Measurements from ENCODE around the gene LIPT2. TPM values are rescaled to one million over a fixed set of nuclear protein-coding genes. Genes with fewer than 3 reads are reported as not detected.
A peak's percentile ranks its signal among the peaks of the same experiment; 100 is the strongest.

LIPT2 gene
- total RNA-seq, 1 donor from 2014 or later = 1.6 TPM

DNA sequence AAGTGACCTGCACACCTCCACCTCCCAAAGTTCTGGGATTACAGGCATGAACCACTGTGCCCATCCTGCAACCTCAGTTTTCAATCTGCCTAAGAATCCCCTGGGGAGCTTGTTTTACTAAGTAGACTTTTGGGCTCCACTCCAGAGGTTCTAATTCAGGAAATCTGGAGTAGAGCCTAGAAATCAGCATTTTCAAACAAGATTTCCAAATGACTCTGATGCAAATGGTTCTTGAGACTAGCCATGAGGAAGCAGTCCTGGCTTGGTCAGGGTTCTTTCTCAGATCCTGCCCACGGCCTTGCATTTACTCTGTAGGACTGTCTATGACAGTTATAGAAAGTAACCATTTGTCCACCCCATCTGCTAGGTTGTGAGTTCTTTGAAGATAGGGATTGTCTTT is 24.6 kb downstream of the LIPT2 start:
- ATAC-seq = no peak
- intact Hi-C loops (cut with DNase I) = no loop called here
- no peak for DNase-seq (ENCODE audit: low spot score)

DNA sequence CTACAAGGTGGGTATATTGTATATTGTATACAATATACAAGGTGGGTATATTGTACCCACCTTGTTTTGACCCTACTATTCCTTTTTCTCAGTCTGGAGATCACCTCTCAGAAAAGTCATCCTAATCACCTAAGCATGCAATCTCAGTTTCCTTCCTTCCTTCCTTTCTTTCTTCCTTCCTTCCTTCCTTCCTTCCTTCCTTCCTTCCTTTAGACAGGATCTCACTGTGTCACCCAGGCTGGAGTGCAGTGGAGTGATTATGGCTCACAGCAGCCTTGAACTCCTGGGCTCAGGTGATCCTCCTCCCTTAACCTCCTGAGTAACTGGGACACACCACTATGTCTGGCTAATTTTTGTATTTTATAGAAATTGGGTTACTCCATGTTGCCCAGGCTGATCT is 25.0 kb downstream of the LIPT2 start:
- ATAC-seq (no peak), DNase-seq (ENCODE audit: low spot score) (no peak)
- intact Hi-C loops (cut with DNase I) = no loop called here

DNA sequence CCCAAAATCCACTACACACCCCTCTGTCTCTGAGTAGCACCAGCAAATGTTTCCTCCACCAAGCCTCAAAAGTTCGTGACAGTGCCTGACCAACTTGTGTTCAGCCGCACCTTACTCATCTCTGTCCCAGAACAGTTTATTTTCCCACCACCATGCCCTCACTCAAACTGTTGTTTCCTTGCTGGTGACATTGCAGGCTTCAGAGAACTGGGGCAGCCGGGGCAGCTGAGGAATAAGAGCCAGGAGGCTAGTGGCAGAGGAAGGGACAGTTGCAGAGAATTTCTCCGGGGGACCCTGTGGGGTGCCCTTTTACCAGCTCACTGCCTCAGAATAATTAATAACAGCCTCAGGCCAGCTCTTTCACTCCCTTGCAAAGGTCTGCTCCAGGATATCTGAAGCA is 25.5 kb downstream of the LIPT2 start:
- DNase-seq (ENCODE audit: low spot score) (no peak), ATAC-seq (no peak)
- intact Hi-C loops (cut with DNase I) = no loop called here

DNA sequence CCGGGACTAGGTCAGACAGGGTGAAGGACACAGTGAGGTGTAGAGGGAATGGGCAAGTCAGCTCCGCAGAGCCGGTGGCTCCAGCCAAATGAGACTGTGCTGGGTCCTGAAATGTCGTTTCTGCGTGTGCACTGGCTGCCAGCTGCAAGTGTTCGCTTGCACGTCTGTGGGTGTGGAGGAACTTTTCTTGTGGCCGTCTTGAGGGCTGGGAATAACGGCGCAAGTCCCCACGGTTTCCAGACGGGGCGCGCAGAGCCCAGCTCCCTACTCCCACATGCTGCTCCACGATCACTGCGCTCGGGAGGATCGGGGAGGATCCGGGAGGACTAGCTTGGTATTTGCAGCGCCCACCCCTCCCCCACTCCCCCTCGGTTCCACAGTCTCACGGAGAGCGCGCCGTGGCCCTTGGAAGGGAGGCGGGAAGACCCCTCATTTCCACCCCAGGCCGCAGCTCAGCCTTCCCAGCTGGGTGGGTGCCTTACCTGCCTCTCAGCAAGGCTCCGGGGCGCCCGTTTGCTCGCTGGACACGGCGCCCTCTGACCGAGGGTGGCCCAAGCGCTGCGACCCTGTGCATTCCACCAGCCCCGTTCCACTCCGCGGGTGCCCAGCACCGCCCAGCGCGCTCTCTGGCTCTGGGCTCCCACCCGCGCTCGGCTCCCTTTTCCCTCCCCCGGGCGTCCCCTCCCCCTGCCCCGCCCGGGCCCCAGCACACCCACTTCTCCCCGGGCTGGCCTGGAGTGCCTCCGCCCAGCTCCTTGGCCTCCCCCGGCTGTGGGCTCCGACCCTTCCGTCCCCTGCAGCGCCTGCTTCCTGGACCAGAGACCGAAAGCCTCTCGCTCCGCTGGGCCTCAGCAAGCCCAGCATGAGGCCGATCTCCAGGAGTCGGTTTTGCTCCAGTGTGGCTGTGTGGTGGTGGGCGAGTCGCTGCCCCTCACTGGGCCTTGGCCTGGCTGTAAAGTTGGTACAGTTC is 26.3 kb downstream of the LIPT2 start, which contains the start of gene KCNE3:
Gene KCNE3, minus strand, starts transcription at position 634 of the 970 bp plus-strand sequence. CDS start 9,986 bp downstream, outside the sequence.
- ATAC-seq (peak; percentile 85), DNase-seq (ENCODE audit: low spot score) (peak; percentile 73)
- intact Hi-C loops (cut with DNase I) = no loop called here

DNA sequence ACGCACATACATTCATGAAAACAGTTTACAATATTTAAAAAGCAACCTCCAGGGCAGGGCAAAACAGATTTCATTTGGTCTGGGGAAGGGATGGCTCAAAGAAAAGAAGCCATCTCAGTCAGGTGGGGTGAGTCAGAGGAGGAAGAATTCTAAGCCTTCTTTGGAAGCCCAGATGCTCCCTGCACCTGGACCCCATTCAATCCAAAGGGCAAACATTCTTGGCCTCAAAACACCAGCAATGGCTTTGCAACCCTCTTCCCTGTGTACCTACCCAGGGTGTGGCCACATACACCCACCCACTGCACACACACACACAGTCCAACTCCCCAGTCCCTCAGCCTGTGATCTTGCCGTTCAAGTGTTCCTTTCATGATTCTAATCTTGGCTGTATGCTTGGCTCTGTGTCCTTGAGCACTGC is 28.2 kb downstream of the LIPT2 start:
- DNase-seq (ENCODE audit: low spot score) = no peak
- no peak for ATAC-seq
- intact Hi-C loops (cut with DNase I) = no loop called here

DNA sequence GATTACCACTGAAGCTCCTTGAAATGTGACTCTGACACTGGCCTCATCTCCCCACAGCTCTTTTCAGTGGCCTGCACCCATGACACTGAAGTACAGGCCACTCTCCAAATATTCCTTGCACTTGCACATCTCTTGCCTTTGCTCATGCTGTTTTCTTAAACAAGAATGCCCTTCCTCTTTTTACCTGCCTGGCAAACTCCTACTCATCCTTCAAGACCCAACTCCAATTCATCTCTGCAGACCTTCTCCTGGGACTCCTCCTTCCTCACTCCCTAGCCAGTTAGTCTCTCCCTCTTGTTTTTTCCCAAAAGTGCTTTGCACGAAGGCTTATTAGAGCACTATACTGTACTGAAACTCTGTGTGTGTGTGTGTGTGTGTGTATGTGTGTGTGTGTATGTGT is 28.8 kb downstream of the LIPT2 start:
- ATAC-seq (no peak), DNase-seq (ENCODE audit: low spot score) (no peak)
- intact Hi-C loops (cut with DNase I) = no loop called here

DNA sequence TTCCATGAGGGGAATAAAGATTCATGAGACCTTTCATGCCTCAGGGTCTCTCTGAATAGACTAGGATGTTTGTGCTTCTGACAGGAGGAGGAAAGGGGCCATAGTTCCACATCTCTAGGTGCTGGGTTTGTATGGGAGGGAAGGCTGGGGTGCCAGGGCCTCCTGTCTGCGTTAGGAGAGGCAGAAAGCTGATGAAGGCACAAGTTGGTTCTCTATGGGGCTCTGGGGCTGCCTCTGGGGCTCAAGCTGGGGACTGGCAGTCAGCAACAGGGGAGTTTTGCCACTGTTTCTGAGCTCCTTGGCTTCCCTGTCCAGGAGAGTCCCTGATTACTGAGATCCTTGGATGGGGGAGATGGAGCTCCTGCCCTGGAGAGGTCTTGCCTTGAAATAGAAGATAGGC is 30.3 kb downstream of the LIPT2 start:
- intact Hi-C loops (cut with DNase I) = no loop called here
- ATAC-seq (no peak), DNase-seq (ENCODE audit: low spot score) (no peak)

DNA sequence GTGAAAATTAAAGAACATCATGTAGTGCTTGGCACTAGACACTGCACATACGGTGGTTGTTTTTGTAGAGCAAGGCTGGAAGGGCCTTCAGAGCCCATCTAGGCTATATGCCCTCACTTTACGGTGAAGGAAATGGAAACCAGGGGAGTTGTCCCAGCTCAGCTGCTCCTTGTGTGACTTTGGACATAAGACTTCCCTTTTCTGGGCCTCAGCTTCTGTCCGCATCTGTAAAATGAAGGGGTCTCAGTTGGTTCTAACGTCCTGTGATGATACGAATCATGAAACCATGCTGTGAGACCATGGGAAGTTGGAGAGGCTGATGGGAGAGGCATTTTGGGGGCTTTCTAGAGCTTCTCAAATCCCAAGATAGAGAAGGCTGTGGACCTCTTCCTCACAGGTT is 30.9 kb downstream of the LIPT2 start:
- DNase-seq (ENCODE audit: low spot score) (no peak), ATAC-seq (no peak)
- intact Hi-C loops (cut with DNase I) = no loop called here

DNA sequence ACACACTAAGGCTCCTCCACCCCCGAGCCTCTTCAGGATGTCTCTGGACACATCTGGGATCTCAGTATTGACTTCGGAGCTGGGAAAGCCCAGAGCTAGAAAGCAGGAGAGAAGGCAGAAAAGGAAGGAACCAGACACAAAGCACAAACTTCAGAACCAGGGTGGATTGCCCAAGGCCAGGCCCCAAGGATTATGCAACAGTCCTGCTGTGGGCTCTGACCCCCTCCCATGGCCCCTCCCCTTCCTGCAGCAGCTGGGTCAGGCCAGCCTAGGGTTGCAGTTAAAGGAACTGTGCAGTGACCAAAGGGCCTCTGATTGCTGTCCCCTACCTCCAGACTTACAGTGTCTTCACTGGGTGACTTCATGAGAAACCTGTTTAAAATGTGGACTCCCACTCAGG is 31.5 kb downstream of the LIPT2 start:
- peak; percentile 96 for ATAC-seq
- peak; percentile 84 for DNase-seq (ENCODE audit: low spot score)
- intact Hi-C loops (cut with DNase I) = no loop called here

DNA sequence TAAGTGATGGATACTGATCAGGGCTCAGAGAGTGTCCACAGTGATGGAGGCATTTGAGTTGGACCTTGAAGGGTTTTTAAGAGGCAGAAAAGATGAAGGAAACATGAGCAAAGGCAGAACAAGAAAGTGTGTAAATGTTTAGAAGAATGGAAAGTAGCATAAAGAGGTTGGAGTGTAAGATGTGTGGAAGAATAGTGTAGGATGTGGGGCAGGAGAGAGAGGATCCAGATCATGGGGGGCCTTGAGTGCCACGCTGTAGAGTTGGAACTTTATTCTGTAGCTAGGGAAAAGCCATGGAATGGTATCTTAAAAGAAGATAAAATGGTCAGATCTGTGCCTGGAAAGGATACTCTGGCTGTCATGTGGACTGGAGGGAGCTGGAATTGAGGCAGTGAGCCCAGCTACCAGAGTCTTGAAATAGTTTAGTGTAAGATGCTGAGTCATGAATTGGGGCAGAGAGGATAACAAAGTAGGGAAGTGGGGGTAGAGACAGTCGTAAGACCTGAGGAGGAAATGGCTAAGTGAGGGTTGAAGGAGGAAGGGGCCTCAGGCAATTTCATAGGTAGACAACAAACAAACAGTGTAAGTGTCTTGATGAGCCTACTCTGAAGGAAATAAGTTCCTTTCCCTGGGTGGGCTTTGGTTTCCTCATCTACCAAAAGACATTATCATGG is 32.9 kb downstream of the LIPT2 start:
- DNase-seq (ENCODE audit: low spot score) (no peak), ATAC-seq (peak; percentile 69)
- intact Hi-C loops (cut with DNase I) = no loop called here

DNA sequence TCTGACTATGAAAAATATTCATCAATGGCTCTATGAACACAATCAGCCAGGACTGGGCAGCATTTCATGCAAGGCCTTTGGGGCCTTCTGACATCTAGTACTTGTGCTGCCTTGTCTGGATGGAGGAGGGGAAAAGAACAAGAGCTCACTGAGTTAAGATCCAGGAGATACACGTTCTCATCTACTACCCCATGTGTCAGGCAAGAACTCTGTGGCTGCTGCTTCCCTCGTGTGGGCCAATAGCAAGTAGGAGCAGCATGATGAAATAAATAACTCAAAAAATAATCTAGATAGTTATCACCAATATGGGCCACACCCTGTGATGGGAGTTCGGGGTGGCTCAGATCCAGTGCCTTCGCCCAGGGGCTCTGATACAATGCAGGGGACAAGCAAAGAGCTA is 33.5 kb downstream of the LIPT2 start:
- intact Hi-C loops (cut with DNase I) = no loop called here
- no peak for DNase-seq (ENCODE audit: low spot score)
- ATAC-seq = no peak

DNA sequence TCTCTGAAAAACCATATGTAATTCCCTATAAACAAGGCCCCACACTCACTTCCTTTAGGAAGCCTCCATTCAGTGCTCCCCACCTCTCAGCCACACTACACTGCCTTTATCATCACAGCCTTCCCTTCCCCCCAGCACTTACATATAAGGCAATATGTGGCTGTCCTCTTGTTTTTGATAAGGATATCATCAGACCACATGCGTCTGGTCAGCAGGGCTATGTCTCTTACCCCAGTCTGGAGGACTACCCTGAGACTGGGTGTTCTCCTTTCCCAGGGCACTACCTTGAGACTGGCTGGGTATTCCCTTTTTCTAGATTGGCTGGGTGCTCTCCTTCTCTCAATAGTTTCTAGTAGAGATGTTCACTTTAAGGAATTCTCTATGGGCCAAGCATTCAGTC is 33.9 kb downstream of the LIPT2 start:
- no peak for ATAC-seq
- intact Hi-C loops (cut with DNase I) = no loop called here
- DNase-seq (ENCODE audit: low spot score) = no peak

DNA sequence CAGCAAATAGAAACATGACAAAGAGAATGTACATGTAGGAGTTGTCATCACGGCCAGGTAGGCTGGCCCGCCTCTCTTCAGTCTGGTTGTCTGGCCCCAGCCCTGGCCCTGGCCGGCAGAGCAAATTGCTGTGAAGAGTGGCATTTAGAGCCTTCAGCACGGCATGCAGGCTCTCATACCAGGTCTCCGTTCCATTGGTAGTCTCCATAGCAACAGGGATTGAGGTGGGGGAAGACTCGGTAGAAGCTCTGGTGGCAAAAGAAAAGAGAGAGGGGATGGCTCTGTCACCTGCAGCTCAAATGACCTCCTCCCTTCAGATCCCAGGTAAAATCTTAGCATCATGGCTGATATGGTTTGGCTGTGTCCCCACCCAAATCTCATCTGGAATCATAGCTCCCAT is 36.2 kb downstream of the LIPT2 start:
- DNase-seq (ENCODE audit: low spot score) (no peak), ATAC-seq (no peak)
- intact Hi-C loops (cut with DNase I) = no loop called here

DNA sequence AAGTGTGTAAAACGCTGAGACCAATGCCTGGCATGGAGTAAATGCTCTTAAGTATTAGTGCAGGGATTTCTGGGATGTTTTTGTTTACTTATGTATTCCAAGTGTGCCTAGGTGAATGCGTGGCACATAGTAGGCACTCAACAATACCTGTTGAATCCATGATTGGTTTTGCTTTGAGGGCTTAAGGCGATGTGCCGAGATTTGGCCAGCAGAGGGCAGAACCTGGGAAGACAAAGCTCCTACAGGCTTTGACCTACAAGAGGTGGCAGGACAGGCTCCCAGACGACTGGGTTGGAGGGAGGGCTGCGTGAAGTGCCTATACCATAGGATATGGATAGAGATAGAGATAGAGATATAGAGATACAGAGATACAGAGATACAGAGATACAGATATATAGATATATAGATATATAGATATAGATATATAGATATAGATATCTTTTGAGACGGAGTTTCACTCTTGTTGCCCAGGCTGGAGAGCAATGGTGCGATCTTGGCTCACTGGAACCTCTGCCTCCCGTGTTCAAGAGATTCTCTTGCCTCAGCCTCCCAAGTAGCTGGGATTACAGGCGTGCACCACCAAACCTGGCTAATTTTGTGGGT is 40.0 kb downstream of the LIPT2 start:
- peak; percentile 63 for ATAC-seq
- intact Hi-C loops (cut with DNase I) = no loop called here
- DNase-seq (ENCODE audit: low spot score) = peak; percentile 81

DNA sequence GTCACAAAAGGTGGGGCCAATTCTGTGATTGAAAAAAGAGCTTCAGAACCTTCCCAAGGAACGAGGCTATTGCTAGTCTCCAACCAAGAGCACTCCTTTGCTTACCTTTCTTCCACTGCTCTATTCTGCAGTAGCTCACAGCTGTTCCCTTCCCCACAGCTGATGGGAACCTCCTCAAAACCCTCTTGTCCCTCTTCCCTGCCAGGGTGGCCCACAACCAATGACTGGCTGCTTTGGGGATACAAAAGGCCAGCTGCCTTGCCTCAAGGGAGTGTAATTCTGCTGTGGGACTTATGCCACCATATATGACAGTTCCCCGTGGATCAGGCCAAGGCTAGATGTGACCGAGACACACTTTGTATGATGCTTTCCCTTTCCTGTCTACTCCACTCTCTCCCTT is 41.2 kb downstream of the LIPT2 start:
- ATAC-seq (no peak), DNase-seq (ENCODE audit: low spot score) (no peak)
- intact Hi-C loops (cut with DNase I) = no loop called here

DNA sequence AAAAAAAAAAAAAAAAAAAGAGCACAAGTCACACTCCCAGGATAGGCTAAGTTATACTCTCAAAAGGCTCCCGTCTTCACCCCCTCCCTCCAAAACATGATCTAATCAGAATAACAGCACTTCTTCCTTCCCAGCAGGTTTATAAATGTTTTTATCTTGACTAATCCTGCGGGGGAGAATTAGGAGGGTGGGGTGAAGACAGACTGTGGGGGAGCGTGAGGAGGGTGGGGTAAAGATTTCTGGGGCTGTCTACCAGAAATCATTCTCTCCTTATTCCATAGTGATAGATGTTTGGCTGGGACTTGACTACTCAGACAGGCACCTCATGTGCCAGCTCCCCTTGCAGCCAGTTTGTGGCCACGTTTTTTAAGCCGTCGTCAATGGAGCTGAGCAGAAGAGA is 43.2 kb downstream of the LIPT2 start:
- ATAC-seq (no peak), DNase-seq (ENCODE audit: low spot score) (no peak)
- intact Hi-C loops (cut with DNase I) = no loop called here

DNA sequence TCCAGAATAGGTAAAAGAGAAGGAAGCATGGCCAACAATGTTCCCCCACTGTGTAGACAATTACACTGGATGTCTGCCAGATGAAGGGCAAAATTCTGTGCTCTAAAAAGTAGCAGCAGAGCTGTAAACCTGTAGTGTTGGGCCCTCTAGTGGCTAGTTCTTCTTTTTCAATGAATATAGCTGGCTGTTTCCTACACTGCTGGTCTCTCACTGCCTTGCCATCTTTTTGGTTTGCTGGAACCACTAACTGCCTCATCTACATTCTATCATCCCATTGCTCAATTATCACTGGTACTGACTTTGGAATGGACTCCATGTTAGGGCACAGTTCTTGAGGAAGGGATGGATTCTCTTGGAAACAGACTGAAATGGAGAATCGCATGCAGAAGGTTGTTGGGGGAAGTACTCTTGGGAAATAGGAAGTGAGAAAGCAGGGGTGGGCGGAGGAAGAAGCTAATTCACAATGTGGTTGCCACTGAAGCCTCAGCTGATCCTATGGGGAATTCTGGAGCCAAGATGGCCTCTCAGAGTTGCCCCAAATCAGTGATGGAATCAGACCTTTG is 44.1 kb downstream of the LIPT2 start:
- intact Hi-C loops (cut with DNase I) = loop anchor here (10.0 kb wide), 1 partner anchor 195 kb away; no protein-coding TSS in a partner anchor
- ATAC-seq = peak; percentile 89
- DNase-seq (ENCODE audit: low spot score) = no peak

DNA sequence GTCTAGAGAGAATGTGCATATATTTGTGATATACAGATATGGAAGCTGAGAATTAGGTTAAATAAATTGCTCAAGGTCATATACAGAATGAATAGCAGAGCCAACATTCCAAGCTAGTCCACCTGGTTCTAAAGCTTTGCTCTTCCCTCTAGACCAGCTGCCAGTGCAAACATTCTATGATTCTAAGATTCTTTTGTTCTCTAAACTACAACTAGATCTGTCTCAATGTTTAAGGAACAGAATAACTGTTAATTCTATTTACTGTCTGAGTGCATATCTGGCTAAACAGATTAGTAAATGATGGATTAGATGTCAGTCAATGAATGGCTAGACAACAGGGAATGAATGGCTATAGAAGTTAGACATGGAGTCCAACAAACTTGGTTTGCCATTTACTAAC is 45.8 kb downstream of the LIPT2 start:
- ATAC-seq = no peak
- intact Hi-C loops (cut with DNase I) = loop anchor here (10.0 kb wide), 1 partner anchor 193 kb away; no protein-coding TSS in a partner anchor
- no peak for DNase-seq (ENCODE audit: low spot score)

DNA sequence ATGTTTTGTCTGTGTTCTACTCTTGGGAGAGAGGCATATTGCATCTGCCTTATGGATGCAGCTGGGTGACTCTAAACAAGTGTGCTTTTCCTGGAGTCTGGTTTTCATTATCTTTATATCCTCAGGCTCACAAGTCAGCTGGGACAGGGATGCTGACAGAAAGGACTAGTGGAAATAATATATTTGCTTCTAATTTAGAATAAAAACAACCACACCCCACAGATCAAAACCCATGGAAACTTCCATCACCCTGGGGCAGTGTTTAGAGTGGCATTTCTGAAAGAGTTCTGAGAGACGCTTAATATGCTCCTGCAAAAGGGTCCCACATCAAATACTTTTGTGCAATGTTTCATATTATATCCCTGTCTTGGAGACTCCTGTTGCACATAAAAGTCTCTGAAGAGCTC is 47.0 kb downstream of the LIPT2 start:
- intact Hi-C loops (cut with DNase I) = loop anchor here (10.0 kb wide), 1 partner anchor 192 kb away; no protein-coding TSS in a partner anchor
- no peak for ATAC-seq

More for the DNA sequence above, 47.0 kb downstream of the LIPT2 start:
- no peak for DNase-seq (ENCODE audit: low spot score)
